HG02870 (cell line): Measurements from ENCODE around the gene PARP2.

Experiments used
- ATAC-seq: cut with Tn5 transposase; IDR thresholded peaks from one replicate; pipeline ENCODE4 v1.9.1; 2021; ENCODE audit warnings: mild to moderate bottlenecking, moderate library complexity; ENCODE audit not compliant: unreplicated experiment

Gene PARP2

DNA sequence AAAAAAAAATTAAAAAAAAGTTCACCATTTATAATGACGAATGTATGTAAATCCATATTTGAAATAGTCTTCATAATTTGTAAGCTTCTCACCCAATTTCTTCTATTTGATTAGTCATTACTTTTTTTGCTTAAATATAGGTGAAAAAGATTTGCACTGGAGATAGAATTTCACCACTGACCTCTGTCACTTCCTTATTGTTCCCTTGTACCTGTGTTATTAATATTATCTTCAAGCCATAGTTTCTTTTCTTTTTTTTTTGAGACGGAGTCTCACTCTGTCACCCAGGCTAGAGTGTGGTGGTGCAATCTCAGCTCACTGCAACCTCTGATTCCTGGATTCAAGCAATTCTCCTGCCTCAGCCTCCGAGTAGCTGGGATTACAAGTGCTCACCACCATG lies 54.1 kb downstream of the PARP2 start:
- no peak for ATAC-seq

- no peak for ATAC-seq
Observed at GRCh38 chr14:20400589-20400964, 57.1 kb downstream of the PARP2 start.

DNA sequence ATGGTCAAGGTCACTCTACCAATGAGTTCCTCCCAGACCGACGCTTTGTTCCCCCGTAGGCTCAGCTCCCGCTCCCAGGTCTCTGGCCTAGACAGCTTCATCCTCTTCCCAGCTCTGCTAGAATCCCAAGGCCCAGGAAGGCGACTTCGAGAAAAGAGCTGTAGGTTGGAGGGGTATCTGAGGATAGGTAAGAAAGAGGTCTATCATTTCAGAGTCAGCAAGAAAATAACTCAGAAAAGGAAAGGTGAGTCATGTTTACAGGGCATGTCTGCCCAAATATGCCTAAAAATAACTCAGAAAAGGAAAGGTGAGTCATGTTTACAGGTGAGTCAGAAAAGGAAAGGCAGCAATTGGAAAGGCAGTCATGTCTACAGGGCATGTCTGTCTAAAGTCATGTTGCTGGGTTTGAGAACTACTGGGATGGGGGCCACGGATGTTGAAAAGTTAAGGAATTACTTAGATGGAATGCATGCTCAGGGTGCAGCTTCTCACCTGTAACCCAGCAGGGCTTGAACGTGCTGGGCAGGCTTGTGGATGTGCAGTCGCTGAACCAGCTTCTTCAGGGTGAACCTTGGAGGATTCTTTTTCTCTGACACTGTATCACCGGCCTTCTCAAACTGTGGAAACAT lies 57.6 kb downstream of the PARP2 start:
- no peak for ATAC-seq

DNA sequence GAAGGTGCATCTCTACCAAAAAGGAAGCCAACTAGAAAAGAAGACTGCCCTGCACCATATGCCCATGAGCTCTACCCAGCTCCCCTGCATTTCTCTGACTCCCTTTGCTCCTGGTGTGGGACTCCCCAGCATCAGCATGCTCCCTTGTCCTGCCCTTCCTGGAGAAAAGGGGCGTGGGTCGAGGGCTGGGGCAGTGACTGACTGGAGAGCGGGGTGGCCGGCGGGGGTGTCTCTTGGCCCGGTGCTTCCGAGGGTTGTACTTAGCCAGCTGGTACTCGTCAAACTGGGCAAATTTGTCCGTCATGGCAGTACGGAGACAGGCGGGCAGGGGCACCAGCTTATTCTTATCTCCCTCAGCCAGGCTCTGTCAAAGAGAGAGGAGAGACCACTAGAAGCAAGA lies 60.1 kb downstream of the PARP2 start:
- ATAC-seq: no peak
